Stimulated activated CD4-positive, alpha-beta T cell treated with anti-CD3 and anti-CD28 coated beads, Interleukin-2, amount 100 ng/mL, for 4 hours (primary cell): ENCODE data around the gene FUOM.
A peak's percentile ranks its signal among the peaks of the same experiment; 100 is the strongest.

Experiments
- DNase-seq: peaks from one replicate; pipeline ENCODE4 v3.0.0-alpha.2; 2020; ENCODE audit warnings: low read depth

Gene FUOM, protein sequence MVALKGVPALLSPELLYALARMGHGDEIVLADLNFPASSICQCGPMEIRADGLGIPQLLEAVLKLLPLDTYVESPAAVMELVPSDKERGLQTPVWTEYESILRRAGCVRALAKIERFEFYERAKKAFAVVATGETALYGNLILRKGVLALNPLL

DNA sequence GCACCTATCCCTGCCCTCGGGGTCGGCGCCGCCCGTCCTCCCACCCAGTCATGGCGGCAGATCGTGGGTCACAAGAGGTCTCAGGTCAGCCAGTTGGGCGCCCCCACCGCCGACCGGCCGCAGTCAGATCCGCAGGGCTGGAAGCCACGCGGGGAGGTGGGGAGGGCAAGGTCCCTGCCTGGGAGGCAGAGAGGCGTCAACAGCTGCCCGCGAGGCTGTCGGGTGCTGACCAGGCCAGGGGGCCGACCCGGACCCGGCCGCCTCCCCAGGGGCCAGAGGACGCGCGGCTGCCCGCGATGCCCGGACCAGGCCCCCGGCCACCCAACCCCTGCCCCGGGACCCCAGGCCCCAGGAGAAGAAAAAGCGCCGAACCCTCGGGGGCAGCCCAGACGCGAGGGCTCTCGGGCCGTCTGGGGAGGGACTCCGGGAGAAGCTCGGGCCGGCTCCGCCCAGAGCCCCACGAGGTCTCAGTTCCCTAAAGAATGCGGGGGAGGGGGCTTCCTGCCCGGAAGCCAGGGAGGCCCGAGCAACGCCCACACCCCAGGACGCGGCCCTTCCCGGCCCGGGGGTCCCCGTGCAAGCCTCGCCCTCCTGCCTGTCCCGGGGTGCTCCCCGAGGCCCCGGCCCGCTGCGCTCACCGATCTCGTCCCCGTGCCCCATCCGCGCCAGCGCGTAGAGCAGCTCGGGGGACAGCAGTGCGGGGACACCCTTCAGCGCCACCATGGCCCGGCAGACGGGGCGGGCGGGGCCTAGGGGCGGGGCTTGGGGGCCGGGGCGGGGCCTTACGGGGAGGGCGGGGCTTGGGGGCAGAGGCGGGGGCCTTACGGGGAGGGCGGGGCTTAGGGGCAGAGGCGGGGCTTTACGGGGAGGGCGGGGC lies at the start of gene FUOM:
Gene FUOM, minus strand, starts transcription at position 735 of the 877 bp plus-strand sequence. Its CDS starts 12 bp downstream, at position 723.
- DNase-seq: peak; percentile 66

DNA sequence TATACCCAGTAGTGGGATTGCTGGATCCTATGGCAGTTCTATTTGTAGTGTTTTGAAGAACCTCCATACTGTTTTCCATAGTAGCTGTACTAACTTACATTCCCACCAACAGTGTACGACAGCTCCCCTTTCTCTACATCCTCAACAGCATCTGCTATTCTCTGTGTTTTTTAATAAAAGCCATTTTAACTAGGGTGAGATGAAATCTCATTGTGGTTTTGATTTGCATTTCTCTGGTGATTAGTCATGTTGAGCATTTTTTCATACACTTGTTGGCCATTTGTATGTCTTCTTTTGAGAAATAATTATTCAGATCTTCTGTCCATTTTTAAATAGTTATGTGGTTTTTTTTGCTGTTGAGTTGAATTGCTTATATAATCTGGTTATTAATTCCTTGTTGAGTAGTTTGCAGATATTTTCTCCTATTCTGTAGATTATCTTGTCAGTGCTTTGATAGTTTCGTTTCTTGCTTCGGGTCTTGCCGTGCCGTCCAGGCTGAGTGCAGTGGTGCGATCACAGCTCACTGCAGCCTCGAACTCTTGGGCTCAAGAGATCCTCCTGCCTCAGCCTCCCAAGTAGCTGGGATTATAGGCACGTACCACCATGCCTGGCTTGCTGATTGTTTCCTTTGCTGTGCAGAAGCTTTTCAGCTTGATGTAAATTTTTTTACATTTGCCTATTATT lies 48.2 kb upstream of the FUOM start:
- DNase-seq: no peak

DNA sequence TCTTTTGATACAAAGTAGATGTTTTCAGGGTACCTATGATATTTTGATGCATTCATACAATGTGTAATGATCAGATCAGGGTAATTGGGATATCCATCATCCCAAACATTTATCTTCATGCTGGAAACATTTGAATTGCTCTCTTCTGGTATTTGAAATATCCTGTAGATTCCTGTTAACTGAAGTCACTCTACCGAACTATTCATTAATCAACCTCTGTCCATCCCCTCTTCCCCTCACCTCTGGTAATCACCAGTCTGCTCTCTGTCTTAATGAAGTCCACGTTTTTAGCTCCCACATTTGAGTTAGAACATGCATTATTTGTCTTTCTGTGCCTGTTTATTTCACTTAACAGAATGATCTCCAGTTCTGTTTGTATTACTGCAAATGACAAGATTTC lies 47.5 kb upstream of the FUOM start:
- no peak for DNase-seq

DNA sequence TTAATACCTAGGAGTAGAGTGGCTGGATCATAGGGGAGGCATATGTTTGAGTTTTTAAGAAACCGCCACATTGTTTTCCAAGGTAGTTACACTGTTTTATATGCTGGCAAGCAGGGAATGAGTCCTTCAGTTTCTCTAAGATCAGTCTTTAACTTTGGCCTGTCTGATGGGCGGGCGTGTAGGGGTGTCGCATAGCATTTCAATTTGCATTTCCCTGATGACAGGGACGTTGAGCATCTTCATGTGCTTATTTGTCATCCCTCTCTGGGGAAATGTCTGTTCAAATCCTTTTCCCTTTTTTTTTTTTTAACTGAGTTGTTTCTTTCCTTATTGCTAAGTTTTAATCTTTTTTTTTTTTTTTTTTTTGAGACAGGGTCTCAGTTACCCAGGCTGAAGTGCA lies 46.0 kb upstream of the FUOM start:
- DNase-seq: no peak

DNA sequence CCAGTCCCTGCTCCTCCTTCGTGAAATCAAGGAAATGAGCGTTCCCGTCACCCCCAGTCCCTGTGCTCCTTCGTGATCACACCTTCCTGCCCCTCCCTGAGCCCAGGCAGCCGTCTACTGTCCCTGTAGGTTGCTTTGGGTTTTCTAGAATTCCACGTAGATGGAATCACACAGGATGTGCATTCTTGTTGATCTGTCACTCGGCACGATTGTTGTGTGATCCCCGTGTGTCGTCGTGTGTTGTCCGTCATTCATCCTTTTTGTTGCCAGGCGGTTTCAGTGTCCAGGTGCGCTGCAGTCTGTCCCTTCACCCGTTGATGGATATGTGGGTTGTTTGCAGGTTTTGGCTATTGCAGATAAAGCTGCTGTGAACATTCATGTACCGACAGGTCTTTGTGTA lies 45.5 kb upstream of the FUOM start:
- no peak for DNase-seq

DNA sequence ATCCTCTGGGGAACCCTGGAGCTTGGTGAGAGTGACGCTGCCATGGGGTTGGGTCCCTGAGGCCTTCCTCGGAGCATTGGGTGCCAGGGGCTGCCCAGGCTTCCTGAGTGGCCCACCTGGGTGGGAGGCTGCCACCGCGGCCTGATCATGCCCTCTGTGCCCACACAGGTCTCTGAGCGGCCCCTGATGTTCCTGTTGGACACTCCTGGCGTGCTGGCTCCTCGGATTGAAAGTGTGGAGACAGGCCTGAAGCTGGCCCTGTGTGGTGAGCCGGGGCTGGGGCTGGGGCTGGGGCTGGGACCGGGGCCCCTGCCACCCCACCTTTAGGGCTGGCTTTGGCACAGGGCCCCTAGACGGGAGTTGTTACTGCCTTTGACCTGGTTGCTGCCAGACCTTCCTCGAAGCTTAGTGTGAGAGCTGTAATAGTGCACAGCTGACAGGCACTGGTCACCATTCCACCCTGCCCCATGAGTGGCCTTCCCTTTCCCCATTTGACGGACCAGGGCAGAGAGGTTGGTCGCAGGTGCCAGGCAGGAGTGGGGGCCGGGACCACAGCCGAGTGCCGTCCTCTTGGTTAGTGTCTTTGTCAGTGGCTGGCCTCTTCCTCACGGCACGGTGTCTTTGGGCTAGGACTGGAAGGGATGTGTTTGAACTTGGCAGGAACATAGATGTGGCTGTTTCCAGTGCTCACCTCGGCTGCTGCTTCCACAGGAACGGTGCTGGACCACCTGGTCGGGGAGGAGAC lies 44.3 kb upstream of the FUOM start:
- no peak for DNase-seq

DNA sequence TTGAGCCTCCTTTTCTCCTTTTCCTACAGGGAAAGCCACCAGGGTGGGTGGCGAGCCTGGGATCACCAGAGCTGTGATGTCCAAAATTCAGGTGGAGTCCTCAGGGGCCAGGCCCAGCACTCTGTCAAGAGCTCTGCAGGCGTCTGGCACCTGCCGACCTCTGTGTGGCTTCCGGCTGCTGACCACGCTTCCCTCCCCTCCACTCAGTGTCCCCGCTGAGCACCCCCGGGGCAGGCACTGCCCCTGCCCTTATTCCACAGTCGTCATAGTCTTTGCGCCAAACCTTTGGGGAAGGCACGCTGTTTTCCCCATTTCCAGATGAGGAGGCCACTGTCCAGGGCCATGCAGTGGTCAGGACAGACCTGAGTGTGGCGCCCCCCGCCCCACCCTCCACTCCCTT lies 43.7 kb upstream of the FUOM start:
- no peak for DNase-seq

DNA sequence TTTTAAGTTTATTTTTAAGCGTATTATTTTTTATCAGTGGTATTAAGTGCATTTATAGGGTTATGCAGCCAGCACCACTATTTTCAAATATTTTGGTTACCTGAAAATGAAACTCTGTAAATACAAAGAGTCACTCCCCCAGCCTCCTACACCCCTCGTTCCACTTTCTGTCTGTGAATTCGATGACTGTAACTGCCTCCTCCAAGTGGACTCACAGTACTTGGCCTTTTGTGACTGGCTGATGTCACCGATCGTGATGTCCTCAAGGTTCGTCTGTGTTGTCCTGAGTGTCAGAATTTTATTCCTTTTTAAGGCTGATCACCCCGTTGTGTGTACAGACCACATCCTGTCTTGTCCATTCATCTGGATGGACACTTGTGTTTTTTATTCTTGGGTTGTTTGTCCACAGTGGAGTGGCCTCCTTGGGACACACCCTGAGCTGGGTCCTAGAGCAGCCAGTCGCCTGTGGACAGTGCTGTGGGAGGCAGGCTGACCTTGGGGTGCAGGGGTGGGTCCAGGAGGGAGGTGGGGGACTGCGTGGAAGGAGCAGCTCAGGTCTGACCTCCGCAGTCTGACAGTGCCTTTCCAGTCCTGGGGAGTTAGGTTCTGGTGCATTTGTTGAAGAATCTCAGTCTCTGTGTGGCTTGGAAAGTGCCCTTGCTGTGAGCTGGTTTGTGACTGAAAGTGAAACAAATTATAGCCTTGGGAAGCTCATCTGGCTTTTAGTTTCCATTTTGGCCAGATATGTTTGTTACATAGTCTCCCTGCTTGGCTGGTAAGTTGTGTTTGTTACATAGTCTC lies 43.0 kb upstream of the FUOM start:
- DNase-seq: no peak

DNA sequence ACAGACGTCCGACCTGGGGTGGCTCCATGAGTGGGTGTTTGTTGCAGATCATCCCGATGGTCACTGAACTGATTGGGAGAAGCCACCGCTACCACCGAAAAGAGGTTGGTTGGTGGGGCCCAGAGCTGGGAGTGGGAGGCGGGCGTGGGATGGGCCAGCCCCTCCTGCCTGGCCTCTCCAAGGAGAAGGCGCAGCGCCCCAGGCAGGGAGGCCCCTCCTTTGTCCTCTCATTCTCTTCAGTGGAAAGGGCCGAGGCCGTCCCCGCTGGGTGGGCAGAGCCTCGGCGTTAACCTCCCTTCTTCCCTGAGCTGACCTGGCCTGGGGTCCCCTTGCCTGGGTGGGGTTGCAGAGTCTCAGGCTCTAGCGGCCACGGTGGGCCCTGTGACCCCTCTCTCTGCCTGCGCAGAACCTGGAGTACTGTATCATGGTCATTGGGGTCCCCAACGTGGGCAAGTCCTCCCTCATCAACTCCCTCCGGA lies 41.3 kb upstream of the FUOM start:
- no peak for DNase-seq

DNA sequence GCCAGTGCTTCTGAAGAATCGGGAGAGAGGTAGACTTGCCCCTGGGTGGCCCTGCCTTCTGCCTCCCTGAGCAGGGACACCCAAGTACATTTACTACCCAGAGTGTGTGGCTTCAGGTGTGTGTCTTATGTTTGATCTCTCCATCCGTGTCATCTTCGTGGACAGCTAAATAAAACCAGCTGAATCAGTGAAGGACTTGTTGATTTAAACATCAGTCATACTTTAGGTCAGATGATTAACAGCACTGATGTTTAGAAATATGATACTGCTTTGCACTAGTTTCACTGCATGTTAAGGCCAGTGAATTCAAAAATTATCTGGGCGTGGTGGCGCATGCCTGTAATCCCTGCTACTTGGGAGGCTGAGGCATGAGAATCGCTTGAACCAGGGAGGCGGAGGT lies 40.1 kb upstream of the FUOM start:
- DNase-seq: no peak

DNA sequence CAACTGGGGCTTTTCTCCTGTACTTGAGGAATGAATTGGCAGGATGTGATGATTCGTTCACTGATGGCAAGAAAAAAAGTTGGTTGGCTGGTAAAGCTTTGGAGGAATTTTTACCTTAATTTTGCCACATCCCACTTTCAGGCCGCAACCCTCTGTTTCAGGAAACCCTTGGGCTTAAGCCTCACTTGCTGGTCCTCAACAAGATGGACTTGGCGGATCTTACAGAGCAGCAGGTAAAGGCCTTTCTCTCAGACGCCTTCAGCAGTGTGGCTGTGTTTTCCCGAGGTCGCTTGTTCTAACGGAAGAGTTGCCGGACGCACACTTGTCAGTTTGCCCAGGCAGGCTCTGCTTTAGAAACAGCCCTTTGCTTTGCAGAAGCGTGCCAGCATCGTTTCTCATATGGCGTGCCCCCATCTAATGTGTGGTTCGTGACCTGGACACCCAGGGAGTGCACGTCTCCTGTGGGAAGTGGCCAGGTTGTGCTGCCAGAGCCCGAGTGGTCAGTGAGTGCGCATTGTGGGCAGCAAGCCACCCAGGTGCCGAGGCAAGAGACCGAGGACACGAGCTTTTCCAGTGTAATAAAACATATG lies 38.3 kb upstream of the FUOM start:
- DNase-seq: no peak

DNA sequence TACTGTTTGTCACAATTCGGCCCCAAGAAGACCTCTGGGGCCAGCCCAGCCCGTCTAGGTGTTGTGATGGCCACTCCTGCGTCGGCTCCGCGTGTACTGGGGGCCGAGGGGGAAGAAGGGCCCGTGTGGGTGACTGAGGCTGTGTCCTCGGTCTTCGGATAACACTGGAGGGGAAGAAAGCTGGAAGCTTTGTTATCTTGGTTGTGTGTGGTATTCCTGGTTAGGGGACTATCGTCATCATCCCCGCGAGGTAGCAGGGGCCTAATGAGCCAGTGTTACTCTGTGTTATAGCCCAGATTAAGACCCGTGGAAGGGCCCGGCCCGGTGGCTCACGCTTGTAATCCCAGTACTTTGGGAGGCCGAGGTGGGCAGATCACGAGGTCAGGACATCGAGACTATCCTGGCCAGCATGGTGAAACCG lies 37.0 kb upstream of the FUOM start:
- DNase-seq: no peak

DNA sequence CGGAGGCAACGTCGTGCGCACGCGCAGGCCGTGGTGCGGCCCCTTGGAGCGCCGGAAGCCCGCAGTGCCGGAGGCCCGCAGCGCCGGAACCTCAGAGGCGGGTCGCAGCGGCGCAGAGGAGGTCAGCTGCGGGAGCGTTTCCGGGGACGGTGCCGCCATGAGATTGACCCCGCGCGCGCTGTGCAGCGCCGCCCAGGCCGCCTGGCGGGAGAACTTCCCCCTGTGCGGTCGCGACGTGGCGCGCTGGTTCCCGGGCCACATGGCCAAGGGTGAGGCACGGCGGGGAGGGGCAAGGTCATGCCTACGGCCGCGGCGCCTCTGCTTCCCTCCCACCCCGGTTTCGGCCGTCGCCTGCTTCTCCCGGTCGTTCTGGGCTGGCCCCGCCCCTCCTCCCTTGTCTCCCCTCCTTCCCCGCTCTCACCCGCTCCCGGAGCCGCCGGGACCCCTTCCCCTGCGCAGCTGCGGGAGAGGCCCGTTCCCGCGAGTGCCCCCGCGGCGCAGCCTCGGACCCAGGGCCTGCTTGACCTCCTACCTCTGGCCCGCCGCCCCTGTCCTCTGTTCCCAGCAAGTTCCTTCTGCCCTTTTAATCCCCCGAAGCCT lies 36.3 kb upstream of the FUOM start, which contains the start of gene MTG1:
Gene MTG1, plus strand, starts transcription at position 94 of the 600 bp plus-strand sequence. Its CDS starts 64 bp downstream, at position 158.
- DNase-seq: peak; percentile 91

DNA sequence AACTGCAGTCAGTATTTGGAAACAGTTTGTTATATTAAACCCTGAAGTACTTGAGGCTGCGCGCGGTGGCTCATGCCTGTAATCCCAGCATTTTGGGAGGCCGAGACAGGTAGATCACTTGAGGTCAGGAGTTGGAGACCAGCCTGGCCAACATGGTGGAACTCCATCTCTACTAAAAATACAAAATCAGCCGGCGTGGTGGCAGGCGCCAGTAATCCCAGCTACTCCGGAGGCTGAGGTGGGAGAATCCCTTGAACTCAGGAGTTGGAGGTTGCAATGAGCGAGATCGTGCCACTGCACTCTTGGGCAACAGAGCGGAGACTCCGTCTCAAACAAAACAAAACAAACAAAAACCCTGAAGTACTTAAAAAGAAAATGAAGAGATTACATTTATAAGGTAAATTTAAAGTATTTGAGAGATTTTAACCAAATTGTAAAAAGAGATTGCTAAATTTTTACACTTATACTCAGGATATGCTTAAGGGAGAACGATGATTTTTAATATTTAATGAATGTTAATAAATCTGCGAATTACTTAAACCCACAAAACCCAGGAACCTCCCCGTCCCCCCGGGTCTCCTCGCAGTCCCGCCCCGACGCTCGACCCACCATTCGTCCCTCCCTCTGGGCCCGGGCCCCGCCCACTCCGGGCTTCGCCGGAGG lies 35.7 kb upstream of the FUOM start:
- DNase-seq: no peak

DNA sequence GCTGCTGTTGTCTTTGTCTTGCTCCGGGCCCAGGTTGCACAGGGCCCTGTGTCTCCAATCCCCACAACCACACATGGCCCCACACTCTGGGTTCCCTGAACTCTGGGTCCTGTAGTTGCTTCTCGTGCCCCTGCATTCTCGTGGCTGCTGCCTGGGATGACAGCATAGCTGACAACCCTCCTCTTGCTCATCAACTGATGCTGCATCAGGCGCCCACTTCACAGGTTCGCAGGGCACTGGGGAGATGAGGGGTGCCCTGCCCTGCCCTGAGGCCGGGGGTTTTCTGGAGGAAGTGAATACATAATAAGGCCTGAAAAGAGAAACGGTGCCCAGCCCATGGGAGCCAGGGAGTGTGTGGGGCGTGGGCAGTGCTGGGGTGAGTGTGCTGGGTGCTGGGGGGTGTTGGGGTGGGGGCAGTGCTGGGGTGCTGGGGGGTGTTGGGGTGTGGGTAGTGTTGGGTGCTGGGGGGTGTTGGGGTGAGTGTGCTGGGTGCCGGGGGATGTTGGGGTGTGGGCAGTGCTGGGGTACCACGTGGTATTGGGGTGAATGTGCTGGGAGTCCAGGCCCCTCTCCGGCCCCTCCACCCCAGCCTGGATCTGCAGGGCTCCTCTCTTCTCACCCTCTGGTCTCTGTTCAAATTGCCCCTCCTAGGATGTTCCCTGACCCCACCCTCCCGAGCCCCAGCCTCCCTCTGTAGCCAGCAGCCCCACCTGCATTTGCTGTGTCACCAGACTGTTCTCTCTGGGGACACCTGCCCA lies 34.1 kb upstream of the FUOM start:
- no peak for DNase-seq

DNA sequence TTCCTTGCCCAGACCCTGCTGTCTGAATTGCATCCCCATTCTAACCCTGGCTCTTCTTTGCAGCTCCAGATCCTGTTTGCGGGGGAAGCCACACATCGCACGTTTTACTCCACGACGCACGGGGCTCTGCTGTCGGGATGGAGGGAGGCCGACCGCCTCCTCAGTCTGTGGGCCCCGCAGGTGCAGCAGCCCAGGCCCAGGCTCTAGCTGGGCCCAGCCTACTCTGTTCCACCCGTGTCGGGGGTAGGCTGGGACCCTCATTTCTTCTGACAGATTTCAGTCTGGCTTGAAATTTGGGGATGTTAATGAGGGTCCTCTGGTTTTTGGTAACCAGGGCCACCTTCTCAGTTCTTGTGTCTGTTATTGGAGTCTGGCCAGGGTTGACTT lies 33.4 kb upstream of the FUOM start:
- DNase-seq: no peak

DNA sequence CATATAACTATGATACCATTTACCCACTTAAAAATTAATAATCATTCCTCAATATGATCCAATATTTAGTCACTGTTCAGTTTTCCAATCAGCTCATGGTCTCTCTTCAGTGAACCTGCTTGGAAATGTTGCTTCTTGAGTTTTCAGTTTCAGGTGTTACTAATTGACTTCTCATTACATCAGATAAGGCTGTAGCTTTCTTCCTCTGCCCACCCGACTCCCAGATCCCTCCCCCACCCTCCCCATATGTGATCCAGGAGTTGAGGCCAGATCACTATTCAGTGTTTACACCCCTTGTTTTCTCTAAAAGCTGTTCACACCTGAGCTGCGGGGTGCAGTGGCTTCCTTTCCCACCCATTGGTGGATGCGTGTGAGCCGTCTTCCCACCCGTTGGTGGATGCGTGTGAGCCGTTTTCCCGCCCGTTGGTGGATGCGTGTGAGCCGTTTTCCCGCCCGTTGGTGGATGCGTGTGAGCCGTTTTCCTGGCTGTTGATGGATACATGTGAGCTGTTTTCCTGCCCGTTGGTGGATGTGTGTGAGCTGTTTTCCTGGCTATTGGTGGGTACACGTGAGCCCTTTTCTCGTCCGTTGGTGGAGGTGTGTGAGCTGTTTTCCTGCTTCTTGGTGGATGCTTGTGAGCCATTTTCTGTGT lies 32.9 kb upstream of the FUOM start:
- DNase-seq: no peak

DNA sequence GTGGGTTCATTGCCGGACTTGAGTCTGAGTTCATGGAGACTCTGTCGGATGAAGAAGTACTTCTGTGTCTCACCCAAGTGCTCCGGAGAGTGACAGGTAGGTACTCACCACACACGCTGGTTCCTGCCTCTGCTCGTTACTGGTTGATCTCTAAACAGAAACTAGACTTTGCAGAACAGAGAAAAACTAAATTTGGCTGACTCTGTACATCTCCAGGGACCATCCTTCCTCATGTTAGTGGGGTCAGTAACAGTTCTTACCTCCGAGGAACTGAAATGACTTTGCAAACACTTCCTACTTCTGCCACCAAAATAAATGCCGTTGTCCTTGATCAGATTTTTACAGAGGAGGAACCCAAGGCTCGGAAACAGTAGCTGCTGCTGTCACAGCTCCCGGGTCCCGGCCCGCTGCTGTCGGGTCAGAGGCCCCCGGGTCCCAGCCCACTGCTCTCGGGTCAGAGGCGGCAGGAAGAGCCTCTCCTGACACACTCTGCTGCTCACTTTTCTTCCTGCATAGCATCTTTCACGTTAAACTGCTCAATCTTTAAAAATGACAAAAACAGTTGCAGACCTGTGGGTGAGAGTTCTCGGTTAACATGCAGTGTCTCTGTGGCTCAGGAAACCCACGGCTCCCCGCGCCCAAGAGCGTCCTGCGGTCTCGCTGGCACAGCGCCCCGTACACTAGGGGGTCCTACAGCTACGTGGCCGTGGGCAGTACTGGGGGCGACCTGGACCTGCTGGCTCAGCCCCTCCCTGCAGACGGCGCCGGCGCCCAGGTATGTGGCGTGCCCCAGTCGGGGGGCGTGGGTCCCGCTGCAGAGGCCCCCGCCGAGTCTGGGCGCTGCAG lies 31.4 kb upstream of the FUOM start:
- DNase-seq: no peak
